DND-41 (cell line): ENCODE data around the gene CCNY.

Experiments
- CTCF ChIP-seq: IDR thresholded peaks from 2 replicates; pipeline ENCODE4 v1.5.1; 2012; ENCODE audit warnings: borderline replicate concordance, low read length, moderate library complexity, mild to moderate bottlenecking; ENCODE audit not compliant: poor library complexity, severe bottlenecking; ENCODE audit errors: extremely low read depth
- EZH2 ChIP-seq: IDR thresholded peaks from 3 replicates; pipeline ENCODE4 v1.6.1; 2012; ENCODE audit warnings: borderline replicate concordance, low read depth, mild to moderate bottlenecking, moderate library complexity, low read length, inconsistent platforms; ENCODE audit not compliant: severe bottlenecking

- TF ChIP-seq CTCF: no peak
- TF ChIP-seq EZH2: no peak
Observed at GRCh38 chr10:35318551-35318950, 17.8 kb upstream of the CCNY start.
